Neural cell (in vitro differentiated cells): ENCODE results near the gene CIC. TPM values are rescaled to one million over a fixed set of nuclear protein-coding genes. Genes with fewer than 3 reads are reported as not detected.

Experiments
- H2AFZ ChIP-seq: fragments of 200-600, 300-800 bp; sonication (generic), shearing (Covaris generic); 2 replicates; pipeline ENCODE4 v1.6.0; 2014; ENCODE audit warnings: low read depth, mild to moderate bottlenecking, antibody characterized with exemption, low read length, moderate library complexity
- H3F3A ChIP-seq: fragments of 200-600 bp; shearing (Covaris generic); 2 replicates; pipeline ENCODE4 v1.6.1; 2016; ENCODE audit warnings: mild to moderate bottlenecking, moderate library complexity, mixed read lengths, antibody characterized with exemption, low read length; ENCODE audit not compliant: insufficient read depth, poor library complexity, severe bottlenecking
- H3K27ac ChIP-seq: fragments of 200-600, 300-800 bp; sonication (generic), shearing (Covaris generic); 2 replicates; pipeline ENCODE4 v1.5.1; 2014; ENCODE audit warnings: mild to moderate bottlenecking, low read length, moderate library complexity
- H3K27me3 ChIP-seq: fragments of 300-800, 200-600 bp; sonication (generic), shearing (Covaris generic); 2 replicates; pipeline ENCODE4 v1.6.0; 2014; ENCODE audit warnings: mild to moderate bottlenecking, low read depth, low read length, moderate library complexity; ENCODE audit not compliant: insufficient read depth
- H3K36me3 ChIP-seq: fragments of 300-800, 200-600 bp; sonication (generic), shearing (Covaris generic); 2 replicates; pipeline ENCODE4 v1.5.1; 2014; ENCODE audit warnings: mild to moderate bottlenecking, antibody characterized with exemption, low read length, moderate library complexity; ENCODE audit not compliant: insufficient read depth
- H3K4me2 ChIP-seq: fragments of 300-800, 200-600 bp; sonication (generic), shearing (Covaris generic); 2 replicates; pipeline ENCODE4 v1.6.0; 2014; ENCODE audit warnings: mild to moderate bottlenecking, low read length
- H3K4me3 ChIP-seq: fragments of 300-800, 200-600 bp; sonication (generic), shearing (Covaris generic); 2 replicates; pipeline ENCODE4 v1.5.1; 2014; ENCODE audit warnings: mild to moderate bottlenecking, low read length, moderate library complexity
- H3K79me2 ChIP-seq: fragments of 200-600 bp; shearing (Covaris generic); replicated peaks from 2 replicates; pipeline ENCODE4 v1.6.0; 2014; ENCODE audit warnings: mild to moderate bottlenecking, low read length, moderate library complexity; ENCODE audit not compliant: insufficient read depth
- H3K9ac ChIP-seq: fragments of 300-800, 200-600 bp; sonication (generic), shearing (Covaris generic); 2 replicates; pipeline ENCODE4 v1.6.1; 2016; ENCODE audit warnings: mild to moderate bottlenecking, low read length, mixed read lengths
- H3K9me2 ChIP-seq: fragments of 200-600 bp; shearing (Covaris generic); 2 replicates; pipeline ENCODE4 v1.6.1; 2016; ENCODE audit warnings: mild to moderate bottlenecking, low read length, mixed read lengths; ENCODE audit not compliant: insufficient read depth
- H3K9me3 ChIP-seq: fragments of 200-600, 300-800 bp; sonication (generic), shearing (Covaris generic); 2 replicates; pipeline ENCODE4 v1.6.1; 2016; ENCODE audit warnings: mild to moderate bottlenecking, mixed run types, low read length, moderate library complexity, mixed read lengths
- H4K20me1 ChIP-seq: fragments of 200-600 bp; shearing (Covaris generic); 2 replicates; pipeline ENCODE4 v1.6.1; 2016; ENCODE audit warnings: mild to moderate bottlenecking, mixed run types; ENCODE audit not compliant: insufficient read depth
- EP300 ChIP-seq: fragments of 450-650 bp; conservative IDR thresholded peaks from 2 replicates; pipeline ENCODE4 v1.6.1; 2014; ENCODE audit warnings: antibody characterized with exemption, mild to moderate bottlenecking, moderate library complexity; ENCODE audit not compliant: poor library complexity, severe bottlenecking
- EZH2 ChIP-seq: fragments of 200-600, 300-800 bp; shearing (Covaris generic), sonication (generic); IDR thresholded peaks from 2 replicates; pipeline ENCODE4 v1.6.1; 2014; ENCODE audit warnings: antibody characterized with exemption, low read length, borderline replicate concordance, mild to moderate bottlenecking; ENCODE audit not compliant: insufficient read depth, poor library complexity, severe bottlenecking
- MXI1 ChIP-seq: fragments of 450-650 bp; conservative IDR thresholded peaks from 2 replicates; pipeline ENCODE4 v1.6.1; 2014; ENCODE audit warnings: antibody characterized with exemption, mild to moderate bottlenecking; ENCODE audit not compliant: poor library complexity, severe bottlenecking
- POLR2AphosphoS5 ChIP-seq: IDR thresholded peaks from 2 replicates; pipeline ENCODE4 v1.6.1; 2012
- RAD21 ChIP-seq: fragments of 450-650 bp; conservative IDR thresholded peaks from 2 replicates; pipeline ENCODE4 v1.6.1; 2014; ENCODE audit warnings: antibody characterized with exemption, mild to moderate bottlenecking, moderate library complexity
- SMC3 ChIP-seq: fragments of 450-650 bp; conservative IDR thresholded peaks from 2 replicates; pipeline ENCODE4 v1.6.1; 2014; ENCODE audit warnings: antibody characterized with exemption, mild to moderate bottlenecking, moderate library complexity; ENCODE audit not compliant: poor library complexity
- TAF1 ChIP-seq: IDR thresholded peaks from 2 replicates; pipeline ENCODE4 v1.6.1; 2012; ENCODE audit warnings: low read depth
- polyA plus RNA-seq: library from polyadenylated mRNA; depleted of rRNA; stranded (reverse); fragments of >200 nt; gene quantifications from 2 replicates; pipeline ENCODE4 v1.2.3, GENCODE V29; 2014
- TF ChIP-seq, protein P1 (sequence below): IDR thresholded peaks from 2 replicates; pipeline ENCODE4 v1.6.1; 2012; ENCODE audit warnings: borderline replicate concordance
- TF ChIP-seq, protein P2 (sequence below): fragments of 450-650 bp; IDR thresholded peaks from 2 replicates; pipeline ENCODE4 v1.5.1; 2014; ENCODE audit warnings: antibody characterized with exemption, mild to moderate bottlenecking, moderate library complexity; ENCODE audit not compliant: poor library complexity, severe bottlenecking

Gene CIC
- polyA plus RNA-seq, 1 donor from 2014 or later: 10.8 TPM

DNA sequence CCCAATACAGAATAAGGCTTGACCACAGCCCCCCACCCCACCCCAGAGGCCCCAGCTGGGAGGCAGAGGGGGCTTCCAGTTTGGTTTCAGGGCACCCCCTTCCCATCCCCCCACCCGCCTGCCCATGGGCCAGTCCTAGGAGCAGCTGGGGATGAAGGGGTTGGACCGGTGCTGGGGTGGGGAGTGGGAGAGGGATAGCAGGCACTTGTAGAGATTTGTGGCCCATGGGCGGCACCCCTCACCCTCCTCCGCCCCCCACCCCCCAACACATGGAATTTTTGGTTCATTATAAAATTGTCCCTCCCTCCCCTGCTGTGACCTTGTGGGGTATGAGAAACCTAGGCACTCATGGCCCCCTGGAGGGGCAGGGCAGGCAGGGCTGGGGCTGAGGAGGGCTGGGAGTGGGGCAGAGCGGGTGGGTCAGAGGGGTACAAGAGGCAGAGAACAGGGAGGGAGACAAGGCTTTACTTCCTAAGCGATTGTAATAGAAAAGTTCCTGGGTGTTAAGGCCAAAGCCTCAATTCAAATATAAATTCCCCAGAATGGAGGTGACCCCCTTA is 21.3 kb upstream of the CIC start:
- Histone ChIP-seq H3K9me2 (no peaks in the 10 kb centered on the region), H3K4me3 (no peak overlapping the region), H3K27me3 (no peaks in the 10 kb centered on the region), H3K9me3 (no peaks in the 10 kb centered on the region), H3K36me3 (no peaks in the 10 kb centered on the region), H3F3A (no peaks in the 10 kb centered on the region), H3K4me2 (no peak overlapping the region), H3K27ac (no peak overlapping the region), H2AFZ (no peak overlapping the region), H3K79me2 (peaks cover 11% of the 10 kb centered on the region), H4K20me1 (no peaks in the 10 kb centered on the region), H3K9ac (no peak overlapping the region)
- TF ChIP-seq, protein P1, sequence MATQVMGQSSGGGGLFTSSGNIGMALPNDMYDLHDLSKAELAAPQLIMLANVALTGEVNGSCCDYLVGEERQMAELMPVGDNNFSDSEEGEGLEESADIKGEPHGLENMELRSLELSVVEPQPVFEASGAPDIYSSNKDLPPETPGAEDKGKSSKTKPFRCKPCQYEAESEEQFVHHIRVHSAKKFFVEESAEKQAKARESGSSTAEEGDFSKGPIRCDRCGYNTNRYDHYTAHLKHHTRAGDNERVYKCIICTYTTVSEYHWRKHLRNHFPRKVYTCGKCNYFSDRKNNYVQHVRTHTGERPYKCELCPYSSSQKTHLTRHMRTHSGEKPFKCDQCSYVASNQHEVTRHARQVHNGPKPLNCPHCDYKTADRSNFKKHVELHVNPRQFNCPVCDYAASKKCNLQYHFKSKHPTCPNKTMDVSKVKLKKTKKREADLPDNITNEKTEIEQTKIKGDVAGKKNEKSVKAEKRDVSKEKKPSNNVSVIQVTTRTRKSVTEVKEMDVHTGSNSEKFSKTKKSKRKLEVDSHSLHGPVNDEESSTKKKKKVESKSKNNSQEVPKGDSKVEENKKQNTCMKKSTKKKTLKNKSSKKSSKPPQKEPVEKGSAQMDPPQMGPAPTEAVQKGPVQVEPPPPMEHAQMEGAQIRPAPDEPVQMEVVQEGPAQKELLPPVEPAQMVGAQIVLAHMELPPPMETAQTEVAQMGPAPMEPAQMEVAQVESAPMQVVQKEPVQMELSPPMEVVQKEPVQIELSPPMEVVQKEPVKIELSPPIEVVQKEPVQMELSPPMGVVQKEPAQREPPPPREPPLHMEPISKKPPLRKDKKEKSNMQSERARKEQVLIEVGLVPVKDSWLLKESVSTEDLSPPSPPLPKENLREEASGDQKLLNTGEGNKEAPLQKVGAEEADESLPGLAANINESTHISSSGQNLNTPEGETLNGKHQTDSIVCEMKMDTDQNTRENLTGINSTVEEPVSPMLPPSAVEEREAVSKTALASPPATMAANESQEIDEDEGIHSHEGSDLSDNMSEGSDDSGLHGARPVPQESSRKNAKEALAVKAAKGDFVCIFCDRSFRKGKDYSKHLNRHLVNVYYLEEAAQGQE: no peak
- TF ChIP-seq EP300 (no peak), SMC3 (no peak), MXI1 (no peak), TAF1 (no peak), POLR2AphosphoS5 (no peak), EZH2 (no peak), RAD21 (no peak)
- TF ChIP-seq, protein P2, sequence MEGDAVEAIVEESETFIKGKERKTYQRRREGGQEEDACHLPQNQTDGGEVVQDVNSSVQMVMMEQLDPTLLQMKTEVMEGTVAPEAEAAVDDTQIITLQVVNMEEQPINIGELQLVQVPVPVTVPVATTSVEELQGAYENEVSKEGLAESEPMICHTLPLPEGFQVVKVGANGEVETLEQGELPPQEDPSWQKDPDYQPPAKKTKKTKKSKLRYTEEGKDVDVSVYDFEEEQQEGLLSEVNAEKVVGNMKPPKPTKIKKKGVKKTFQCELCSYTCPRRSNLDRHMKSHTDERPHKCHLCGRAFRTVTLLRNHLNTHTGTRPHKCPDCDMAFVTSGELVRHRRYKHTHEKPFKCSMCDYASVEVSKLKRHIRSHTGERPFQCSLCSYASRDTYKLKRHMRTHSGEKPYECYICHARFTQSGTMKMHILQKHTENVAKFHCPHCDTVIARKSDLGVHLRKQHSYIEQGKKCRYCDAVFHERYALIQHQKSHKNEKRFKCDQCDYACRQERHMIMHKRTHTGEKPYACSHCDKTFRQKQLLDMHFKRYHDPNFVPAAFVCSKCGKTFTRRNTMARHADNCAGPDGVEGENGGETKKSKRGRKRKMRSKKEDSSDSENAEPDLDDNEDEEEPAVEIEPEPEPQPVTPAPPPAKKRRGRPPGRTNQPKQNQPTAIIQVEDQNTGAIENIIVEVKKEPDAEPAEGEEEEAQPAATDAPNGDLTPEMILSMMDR: no peak

DNA sequence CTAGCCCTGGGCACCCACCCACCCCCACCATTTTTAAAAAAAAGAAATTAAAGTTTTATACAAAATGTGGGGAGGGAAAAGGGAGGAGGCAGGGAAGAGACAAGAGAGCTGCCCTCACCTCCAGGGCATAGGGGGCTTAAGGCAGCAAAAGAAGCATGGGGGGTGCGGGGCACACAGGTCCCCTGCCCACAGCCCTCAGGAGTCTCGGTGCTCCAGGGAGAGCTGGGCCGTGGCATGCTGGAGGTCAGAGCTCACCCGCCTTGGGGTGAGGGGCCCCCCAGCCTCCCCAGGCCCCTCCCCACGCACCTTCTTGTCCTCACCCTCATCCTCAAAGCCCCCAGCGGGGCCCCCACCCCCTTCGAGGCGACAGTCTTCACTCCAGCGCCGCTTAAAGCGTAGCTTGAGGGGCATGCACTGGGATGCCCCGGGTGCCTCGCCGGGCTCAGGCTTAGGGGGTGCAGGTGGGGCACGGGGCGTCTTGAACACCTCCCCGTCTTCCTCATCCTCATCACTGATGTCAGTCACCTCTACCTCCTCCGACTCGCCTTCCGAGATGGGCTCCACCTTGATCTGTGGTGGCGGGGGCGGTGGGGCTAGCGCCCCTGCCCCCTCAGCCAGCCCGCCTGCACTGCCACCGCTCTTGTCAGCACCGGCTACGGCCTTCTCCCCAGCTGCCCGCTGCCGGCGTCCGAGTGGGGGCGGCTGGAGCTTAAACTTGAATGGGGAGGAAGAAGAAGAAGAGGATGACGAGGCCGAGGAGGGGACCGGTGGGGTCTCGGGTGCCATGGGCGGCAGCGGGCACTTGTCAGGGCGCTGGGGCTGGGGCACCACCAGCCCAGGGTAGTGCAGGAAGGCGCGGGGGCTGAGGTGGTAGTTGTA is 20.5 kb upstream of the CIC start:
- no peaks in the 10 kb centered on the region for H4K20me1 ChIP-seq
- no peaks in the 10 kb centered on the region for H3K27me3 ChIP-seq
- H3K4me2 ChIP-seq: no peak overlapping the region
- no peaks in the 10 kb centered on the region for H3K9me2 ChIP-seq
- no peak for TF ChIP-seq MXI1
- TF ChIP-seq POLR2AphosphoS5: no peak
- no peak for TF ChIP-seq EP300
- no peak for TF ChIP-seq SMC3
- TF ChIP-seq, protein P2: no peak
- H3K36me3 ChIP-seq: no peaks in the 10 kb centered on the region
- no peak overlapping the region for H2AFZ ChIP-seq
- no peaks in the 10 kb centered on the region for H3F3A ChIP-seq
- no peak overlapping the region for H3K9ac ChIP-seq
- no peak overlapping the region for H3K27ac ChIP-seq
- no peak overlapping the region for H3K4me3 ChIP-seq
- H3K79me2 ChIP-seq: peaks cover 15% of the 10 kb centered on the region
- no peaks in the 10 kb centered on the region for H3K9me3 ChIP-seq
